Measurements from ENCODE around the gene ACP6. TPM values are rescaled to one million over a fixed set of nuclear protein-coding genes. Genes with fewer than 3 reads are reported as not detected.

Gene ACP6
- total and polyA plus RNA-seq, 4 donors: 9.6 to 25.3 (median 15.6) TPM

DNA sequence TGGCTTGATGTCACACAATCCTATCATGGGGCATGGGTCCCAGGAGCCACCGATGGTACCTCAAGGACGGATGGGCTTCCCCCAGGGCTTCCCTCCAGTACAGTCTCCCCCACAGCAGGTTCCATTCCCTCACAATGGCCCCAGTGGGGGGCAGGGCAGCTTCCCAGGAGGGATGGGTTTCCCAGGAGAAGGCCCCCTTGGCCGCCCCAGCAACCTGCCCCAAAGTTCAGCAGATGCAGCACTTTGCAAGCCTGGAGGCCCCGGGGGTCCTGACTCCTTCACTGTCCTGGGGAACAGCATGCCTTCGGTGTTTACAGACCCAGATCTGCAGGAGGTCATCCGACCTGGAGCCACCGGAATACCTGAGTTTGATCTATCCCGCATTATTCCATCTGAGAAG lies 46.3 kb downstream of the ACP6 start:
- 95 to 96% methylated on average over 8 of the region's 8 CpGs for WGBS, 2 donors
- TF ChIP-seq, protein P1, sequence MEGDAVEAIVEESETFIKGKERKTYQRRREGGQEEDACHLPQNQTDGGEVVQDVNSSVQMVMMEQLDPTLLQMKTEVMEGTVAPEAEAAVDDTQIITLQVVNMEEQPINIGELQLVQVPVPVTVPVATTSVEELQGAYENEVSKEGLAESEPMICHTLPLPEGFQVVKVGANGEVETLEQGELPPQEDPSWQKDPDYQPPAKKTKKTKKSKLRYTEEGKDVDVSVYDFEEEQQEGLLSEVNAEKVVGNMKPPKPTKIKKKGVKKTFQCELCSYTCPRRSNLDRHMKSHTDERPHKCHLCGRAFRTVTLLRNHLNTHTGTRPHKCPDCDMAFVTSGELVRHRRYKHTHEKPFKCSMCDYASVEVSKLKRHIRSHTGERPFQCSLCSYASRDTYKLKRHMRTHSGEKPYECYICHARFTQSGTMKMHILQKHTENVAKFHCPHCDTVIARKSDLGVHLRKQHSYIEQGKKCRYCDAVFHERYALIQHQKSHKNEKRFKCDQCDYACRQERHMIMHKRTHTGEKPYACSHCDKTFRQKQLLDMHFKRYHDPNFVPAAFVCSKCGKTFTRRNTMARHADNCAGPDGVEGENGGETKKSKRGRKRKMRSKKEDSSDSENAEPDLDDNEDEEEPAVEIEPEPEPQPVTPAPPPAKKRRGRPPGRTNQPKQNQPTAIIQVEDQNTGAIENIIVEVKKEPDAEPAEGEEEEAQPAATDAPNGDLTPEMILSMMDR (IDR thresholded peaks at IDR 0.05; ENCODE audit: control extremely low read depth, extremely low read depth): no peak
- H3K4me1 ChIP-seq (ENCODE audit: control insufficient read depth in 5 of 5, insufficient read depth in 5 of 5, low read length in 5 of 5): no peaks in the 10 kb centered on the region
- H3K27ac ChIP-seq (ENCODE audit: low read depth in 1 of 2, low read length in 1 of 2): no peak overlapping the region
- DNase-seq (no peak), ATAC-seq (ENCODE audit: insufficient read depth, low FRiP score) (no peak)
- H3K27me3 ChIP-seq (ENCODE audit: control insufficient read depth in 3 of 3, insufficient read depth in 3 of 3, low read length in 2 of 3): no peaks in the 10 kb centered on the region
- H3K9me3 ChIP-seq (ENCODE audit: control insufficient read depth in 4 of 4, insufficient read depth in 3 of 4, low read length in 3 of 4): no peaks in the 10 kb centered on the region
- no peak overlapping the region for H3K4me3 ChIP-seq
- no peak overlapping the region for H3K9ac ChIP-seq (ENCODE audit: insufficient read depth in 1 of 2, low read length in 2 of 2)
- peaks cover 18 to 43% (median 31%) of the 10 kb centered on the region in 4 donors for H3K36me3 ChIP-seq (ENCODE audit: control insufficient read depth in 4 of 4, insufficient read depth in 4 of 4, low read length in 4 of 4)

DNA sequence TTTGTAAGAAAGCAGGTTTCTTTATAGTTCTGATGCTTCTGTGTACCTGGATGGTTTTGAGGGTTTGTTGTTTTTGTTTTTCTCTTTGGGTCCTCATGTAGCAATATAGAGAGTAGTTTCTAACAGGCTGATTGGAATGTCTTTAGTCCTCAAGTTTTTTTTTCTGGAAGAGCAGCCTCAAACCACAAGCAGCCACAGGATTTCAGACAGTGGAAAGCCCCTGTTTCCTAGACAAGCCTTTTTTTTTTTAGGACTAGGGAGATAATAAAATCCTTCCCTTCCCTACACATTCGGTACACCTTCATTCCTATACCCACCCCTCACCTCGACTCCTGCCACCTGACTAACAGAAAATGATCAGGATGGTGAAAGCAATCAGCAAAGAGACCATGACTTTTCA lies 47.6 kb downstream of the ACP6 start:
- ATAC-seq (ENCODE audit: insufficient read depth, low FRiP score) (no peak), DNase-seq (no peak)
- Histone ChIP-seq H3K27me3 (ENCODE audit: control insufficient read depth in 3 of 3, insufficient read depth in 3 of 3, low read length in 2 of 3) (no peaks in the 10 kb centered on the region), H3K36me3 (ENCODE audit: control insufficient read depth in 4 of 4, insufficient read depth in 4 of 4, low read length in 4 of 4) (peaks cover 22 to 52% (median 38%) of the 10 kb centered on the region in 4 donors), H3K4me3 (no peak overlapping the region), H3K9me3 (ENCODE audit: control insufficient read depth in 4 of 4, insufficient read depth in 3 of 4, low read length in 3 of 4) (no peaks in the 10 kb centered on the region), H3K4me1 (ENCODE audit: control insufficient read depth in 5 of 5, insufficient read depth in 5 of 5, low read length in 5 of 5) (peaks cover 0 to 6% (median 0%) of the 10 kb centered on the region in 5 donors), H3K9ac (ENCODE audit: insufficient read depth in 1 of 2, low read length in 2 of 2) (no peak overlapping the region), H3K27ac (ENCODE audit: low read depth in 1 of 2, low read length in 1 of 2) (no peak overlapping the region)
- WGBS, 2 donors: 82 to 86% methylated on average over 2 of the region's 2 CpGs
- TF ChIP-seq, protein P1 (IDR thresholded peaks at IDR 0.05; ENCODE audit: control extremely low read depth, extremely low read depth): no peak

- H3K36me3 ChIP-seq (ENCODE audit: control insufficient read depth in 4 of 4, insufficient read depth in 4 of 4, low read length in 4 of 4): peaks cover 25 to 64% (median 47%) of the 10 kb centered on the region in 4 donors
- peaks cover 0 to 7% (median 0%) of the 10 kb centered on the region in 5 donors for H3K4me1 ChIP-seq (ENCODE audit: control insufficient read depth in 5 of 5, insufficient read depth in 5 of 5, low read length in 5 of 5)
- no peak for ATAC-seq (ENCODE audit: insufficient read depth, low FRiP score)
- no peak for DNase-seq
- no peaks in the 10 kb centered on the region for H3K27me3 ChIP-seq (ENCODE audit: control insufficient read depth in 3 of 3, insufficient read depth in 3 of 3, low read length in 2 of 3)
- WGBS, 2 donors: 82 to 91% methylated on average over 12 of the region's 12 CpGs
- H3K9me3 ChIP-seq (ENCODE audit: control insufficient read depth in 4 of 4, insufficient read depth in 3 of 4, low read length in 3 of 4): no peaks in the 10 kb centered on the region
- TF ChIP-seq, protein P1 (IDR thresholded peaks at IDR 0.05; ENCODE audit: control extremely low read depth, extremely low read depth): no peak
- H3K4me3 ChIP-seq: no peak overlapping the region
- no peak overlapping the region for H3K27ac ChIP-seq (ENCODE audit: low read depth in 1 of 2, low read length in 1 of 2)
- H3K9ac ChIP-seq (ENCODE audit: insufficient read depth in 1 of 2, low read length in 2 of 2): no peak overlapping the region
Observed at GRCh38 chr1:147620543-147620942, 49.8 kb downstream of the ACP6 start.

GRCh38 chr1:147619741-147620140 lies 50.6 kb downstream of the ACP6 start:
- H3K27ac ChIP-seq (ENCODE audit: low read depth in 1 of 2, low read length in 1 of 2): no peak overlapping the region
- H3K9me3 ChIP-seq (ENCODE audit: control insufficient read depth in 4 of 4, insufficient read depth in 3 of 4, low read length in 3 of 4): no peaks in the 10 kb centered on the region
- ATAC-seq (ENCODE audit: insufficient read depth, low FRiP score): no peak
- no peaks in the 10 kb centered on the region for H3K27me3 ChIP-seq (ENCODE audit: control insufficient read depth in 3 of 3, insufficient read depth in 3 of 3, low read length in 2 of 3)
- peaks cover 0 to 7% (median 0%) of the 10 kb centered on the region in 5 donors for H3K4me1 ChIP-seq (ENCODE audit: control insufficient read depth in 5 of 5, insufficient read depth in 5 of 5, low read length in 5 of 5)
- DNase-seq: no peak
- WGBS, 2 donors: 90 to 93% methylated on average over 7 of the region's 7 CpGs
- H3K36me3 ChIP-seq (ENCODE audit: control insufficient read depth in 4 of 4, insufficient read depth in 4 of 4, low read length in 4 of 4): peaks cover 27 to 63% (median 47%) of the 10 kb centered on the region in 4 donors
- H3K9ac ChIP-seq (ENCODE audit: insufficient read depth in 1 of 2, low read length in 2 of 2): no peak overlapping the region
- H3K4me3 ChIP-seq: no peak overlapping the region
- TF ChIP-seq, protein P1 (IDR thresholded peaks at IDR 0.05; ENCODE audit: control extremely low read depth, extremely low read depth): no peak

All from lung (tissue), 12 donors.